VCaP (cell line): ENCODE data around the gene TMCO1.
"Not testable (repeated sequence)": the region's sequence is repeated elsewhere in the genome, so short reads cannot be mapped to it uniquely, and the experiment has no call there.

ENCODE experiments used
- H3K27ac ChIP-seq: fragments of 450-650 bp; 2 replicates; pipeline ENCODE4 v1.5.1; 2017
- CTCF ChIP-seq: fragments of 450-650 bp; conservative IDR thresholded peaks from 2 replicates; pipeline ENCODE4 v1.5.1; 2017; ENCODE audit warnings: mild to moderate bottlenecking, moderate library complexity

TMCO1 gene

GRCh38 chr1:165738794-165739193 lies 29.9 kb downstream of the TMCO1 start:
- no peak overlapping the region for H3K27ac ChIP-seq
- no peak for TF ChIP-seq CTCF

GRCh38 chr1:165737196-165737595 lies 31.5 kb downstream of the TMCO1 start:
- H3K27ac ChIP-seq: no peak overlapping the region
- no peak for TF ChIP-seq CTCF

GRCh38 chr1:165734906-165735305 lies 33.8 kb downstream of the TMCO1 start:
- TF ChIP-seq CTCF: no peak
- no peak overlapping the region for H3K27ac ChIP-seq

GRCh38 chr1:165726841-165727240 lies 41.8 kb downstream of the TMCO1 start:
- TF ChIP-seq CTCF: no peak
- H3K27ac ChIP-seq: no peak overlapping the region

- no peak for TF ChIP-seq CTCF
- no peak overlapping the region for H3K27ac ChIP-seq
These were observed 42.5 kb downstream of the TMCO1 start for GRCh38 chr1:165726169-165726568.

- no peak overlapping the region for H3K27ac ChIP-seq
- peak; percentile 91 for TF ChIP-seq CTCF
These were observed 50.7 kb downstream of the TMCO1 start for GRCh38 chr1:165717918-165718515.

GRCh38 chr1:165716265-165717051 lies 52.2 kb downstream of the TMCO1 start:
- H3K27ac ChIP-seq: not testable (repeated sequence)

- no peak for TF ChIP-seq CTCF
- H3K27ac ChIP-seq: no peak overlapping the region
These were observed 55.9 kb downstream of the TMCO1 start for GRCh38 chr1:165712764-165713163.
